Activated CD4-positive, alpha-beta T cell treated with anti-CD3 and anti-CD28 coated beads, Interleukin-2, amount 50 U/mL, for 24 hours (primary cell): Measurements from ENCODE around the gene SLC38A9.
"Not testable (repeated sequence)": the region's sequence is repeated elsewhere in the genome, so short reads cannot be mapped to it uniquely, and the experiment has no call there.

Source experiments
- DNase-seq, 2 donors: peaks; one replicate each; pipeline ENCODE4 v3.0.0-alpha.2; 2020; ENCODE audit warnings: low read depth in 1 of 2, low spot score in 1 of 2

The SLC38A9 gene

GRCh38 chr5:55712023-55712859, at the start of gene SLC38A9:
Gene SLC38A9 (minus strand): TSS chr5:55712324. CDS start chr5:55697958, 14,366 bp downstream.
- peak; percentile 80 to 89 for DNase-seq

- DNase-seq: not testable (repeated sequence)
Observed at GRCh38 chr5:55761721-55762120, 49.6 kb upstream of the SLC38A9 start.

- no peak for DNase-seq
Observed at GRCh38 chr5:55758714-55759113, 46.6 kb upstream of the SLC38A9 start.

- no peak for DNase-seq
Observed at GRCh38 chr5:55758231-55758630, 46.1 kb upstream of the SLC38A9 start.

GRCh38 chr5:55750499-55750898, 38.4 kb upstream of the SLC38A9 start:
- DNase-seq: no peak

GRCh38 chr5:55750063-55750462, 37.9 kb upstream of the SLC38A9 start:
- no peak for DNase-seq

- no peak for DNase-seq
Observed at GRCh38 chr5:55749387-55749786, 37.3 kb upstream of the SLC38A9 start.

- no peak for DNase-seq
Observed at GRCh38 chr5:55747778-55748318, 35.7 kb upstream of the SLC38A9 start.

GRCh38 chr5:55742778-55743177, 30.7 kb upstream of the SLC38A9 start:
- DNase-seq: no peak

- DNase-seq: no peak
Observed at GRCh38 chr5:55737793-55738192, 25.7 kb upstream of the SLC38A9 start, which contains the start of gene DDX4. Gene DDX4 (plus strand): TSS chr5:55738061. CDS start chr5:55738964, 903 bp downstream.

GRCh38 chr5:55734658-55735057, 22.5 kb upstream of the SLC38A9 start:
- DNase-seq: no peak

- no peak for DNase-seq
Observed at GRCh38 chr5:55732585-55732984, 20.5 kb upstream of the SLC38A9 start.

GRCh38 chr5:55731848-55732247, 19.7 kb upstream of the SLC38A9 start:
- DNase-seq: no peak

GRCh38 chr5:55724281-55724680, 12.2 kb upstream of the SLC38A9 start:
- DNase-seq: no peak

GRCh38 chr5:55720188-55720703, 8.1 kb upstream of the SLC38A9 start:
- no peak for DNase-seq

- not testable (repeated sequence) for DNase-seq
Observed at GRCh38 chr5:55719026-55719425, 6.9 kb upstream of the SLC38A9 start.

- DNase-seq: no peak
Observed at GRCh38 chr5:55715519-55716078, 3.5 kb upstream of the SLC38A9 start.

GRCh38 chr5:55714749-55715148, 2.6 kb upstream of the SLC38A9 start:
- no peak for DNase-seq

GRCh38 chr5:55714339-55714738, 2.2 kb upstream of the SLC38A9 start:
- no peak for DNase-seq

GRCh38 chr5:55713871-55714270, 1.7 kb upstream of the SLC38A9 start:
- DNase-seq: no peak

- no peak for DNase-seq
Observed at GRCh38 chr5:55711507-55712022, 559 bp downstream of the SLC38A9 start.

- no peak for DNase-seq
Observed at GRCh38 chr5:55708732-55709131, 3.4 kb downstream of the SLC38A9 start.
